ENCODE measurements around the gene STC2.

The STC2 gene

DNA sequence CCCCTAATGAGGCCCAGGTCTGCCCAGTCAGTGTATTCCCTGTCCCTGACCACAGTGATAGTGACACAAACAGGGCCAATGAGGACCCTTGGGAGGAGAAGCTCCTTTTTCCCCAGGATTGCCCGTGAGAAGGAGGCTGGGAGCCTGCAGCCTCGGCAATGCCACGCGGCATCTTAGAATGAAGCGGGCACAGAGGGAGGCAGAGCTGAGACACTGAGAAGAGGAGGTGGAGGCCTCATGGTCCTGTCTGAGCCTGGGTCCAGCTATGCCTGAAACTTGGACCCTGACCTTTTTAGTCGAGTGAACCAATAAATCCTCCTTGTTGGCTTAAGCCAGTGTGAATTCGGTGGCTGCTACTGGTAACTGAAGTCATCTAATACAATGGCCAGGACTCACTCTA, 28.4 kb downstream of the STC2 start:
- H3K4me3 ChIP-seq (ENCODE audit: low read depth, low read length): no peak overlapping the region
- TF ChIP-seq, protein P1, sequence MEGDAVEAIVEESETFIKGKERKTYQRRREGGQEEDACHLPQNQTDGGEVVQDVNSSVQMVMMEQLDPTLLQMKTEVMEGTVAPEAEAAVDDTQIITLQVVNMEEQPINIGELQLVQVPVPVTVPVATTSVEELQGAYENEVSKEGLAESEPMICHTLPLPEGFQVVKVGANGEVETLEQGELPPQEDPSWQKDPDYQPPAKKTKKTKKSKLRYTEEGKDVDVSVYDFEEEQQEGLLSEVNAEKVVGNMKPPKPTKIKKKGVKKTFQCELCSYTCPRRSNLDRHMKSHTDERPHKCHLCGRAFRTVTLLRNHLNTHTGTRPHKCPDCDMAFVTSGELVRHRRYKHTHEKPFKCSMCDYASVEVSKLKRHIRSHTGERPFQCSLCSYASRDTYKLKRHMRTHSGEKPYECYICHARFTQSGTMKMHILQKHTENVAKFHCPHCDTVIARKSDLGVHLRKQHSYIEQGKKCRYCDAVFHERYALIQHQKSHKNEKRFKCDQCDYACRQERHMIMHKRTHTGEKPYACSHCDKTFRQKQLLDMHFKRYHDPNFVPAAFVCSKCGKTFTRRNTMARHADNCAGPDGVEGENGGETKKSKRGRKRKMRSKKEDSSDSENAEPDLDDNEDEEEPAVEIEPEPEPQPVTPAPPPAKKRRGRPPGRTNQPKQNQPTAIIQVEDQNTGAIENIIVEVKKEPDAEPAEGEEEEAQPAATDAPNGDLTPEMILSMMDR (IDR thresholded peaks at IDR 0.05; ENCODE audit: borderline replicate concordance, insufficient read depth, low read depth, low read length): no peak

DNA sequence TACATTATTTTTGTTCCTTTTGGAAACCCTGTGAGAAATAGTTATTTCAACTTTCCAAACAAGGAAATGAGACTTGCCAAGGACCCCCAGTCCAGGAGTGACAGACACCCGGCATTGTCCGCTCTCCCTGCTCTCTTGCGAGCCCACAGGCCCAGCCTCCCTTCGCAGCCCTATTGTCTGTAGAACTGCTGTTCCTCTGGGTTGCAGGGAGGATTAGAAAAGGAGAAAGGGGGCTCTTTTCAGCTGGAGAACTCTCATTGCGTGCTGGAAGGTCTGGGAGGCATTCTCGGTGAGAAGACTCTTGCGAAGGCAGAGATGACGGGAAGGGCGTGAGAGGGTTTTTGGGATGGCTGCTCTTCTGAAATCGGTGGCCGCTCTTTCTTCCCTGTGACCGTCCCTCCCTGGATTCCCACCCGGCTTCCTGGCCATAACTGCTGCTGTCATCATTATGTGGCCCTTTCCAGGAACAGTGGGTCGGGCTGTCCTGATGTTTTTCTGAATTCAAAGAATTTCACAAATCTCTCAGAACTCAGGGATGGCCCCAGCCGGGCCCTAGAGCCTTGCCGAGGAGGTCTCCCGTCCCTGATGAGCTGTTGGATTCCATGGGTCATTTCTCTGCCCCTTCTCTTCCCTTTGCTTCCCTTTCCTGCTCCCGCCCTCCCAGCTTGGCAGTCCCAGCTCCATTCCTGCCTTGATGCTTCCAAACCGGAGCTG, 29.8 kb downstream of the STC2 start:
- TF ChIP-seq, protein P1 (IDR thresholded peaks at IDR 0.05; ENCODE audit: borderline replicate concordance, insufficient read depth, low read depth, low read length): no peak
- no peak overlapping the region for H3K4me3 ChIP-seq (ENCODE audit: low read depth, low read length)

DNA sequence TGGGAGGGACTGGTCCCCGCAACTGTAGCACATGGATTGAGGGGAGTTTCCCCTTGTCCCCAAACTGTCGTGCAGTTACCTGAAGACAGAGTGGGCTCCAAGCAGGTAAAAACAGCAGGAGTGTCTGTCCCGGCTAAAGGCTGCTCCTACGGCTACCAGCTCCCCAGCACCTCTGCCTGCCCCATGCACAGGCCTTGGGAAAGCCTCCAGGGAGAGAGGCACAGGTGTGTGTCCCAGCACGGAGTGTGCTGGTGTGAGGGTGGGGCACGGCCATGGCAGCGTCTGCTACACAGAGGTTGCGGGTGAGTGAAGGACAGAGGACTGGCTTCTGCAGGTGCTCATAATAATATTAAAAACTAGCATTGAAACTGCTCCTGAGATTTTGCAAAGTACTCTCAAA, 30.4 kb downstream of the STC2 start:
- TF ChIP-seq, protein P1 (IDR thresholded peaks at IDR 0.05; ENCODE audit: borderline replicate concordance, insufficient read depth, low read depth, low read length): no peak
- no peak overlapping the region for H3K4me3 ChIP-seq (ENCODE audit: low read depth, low read length)

DNA sequence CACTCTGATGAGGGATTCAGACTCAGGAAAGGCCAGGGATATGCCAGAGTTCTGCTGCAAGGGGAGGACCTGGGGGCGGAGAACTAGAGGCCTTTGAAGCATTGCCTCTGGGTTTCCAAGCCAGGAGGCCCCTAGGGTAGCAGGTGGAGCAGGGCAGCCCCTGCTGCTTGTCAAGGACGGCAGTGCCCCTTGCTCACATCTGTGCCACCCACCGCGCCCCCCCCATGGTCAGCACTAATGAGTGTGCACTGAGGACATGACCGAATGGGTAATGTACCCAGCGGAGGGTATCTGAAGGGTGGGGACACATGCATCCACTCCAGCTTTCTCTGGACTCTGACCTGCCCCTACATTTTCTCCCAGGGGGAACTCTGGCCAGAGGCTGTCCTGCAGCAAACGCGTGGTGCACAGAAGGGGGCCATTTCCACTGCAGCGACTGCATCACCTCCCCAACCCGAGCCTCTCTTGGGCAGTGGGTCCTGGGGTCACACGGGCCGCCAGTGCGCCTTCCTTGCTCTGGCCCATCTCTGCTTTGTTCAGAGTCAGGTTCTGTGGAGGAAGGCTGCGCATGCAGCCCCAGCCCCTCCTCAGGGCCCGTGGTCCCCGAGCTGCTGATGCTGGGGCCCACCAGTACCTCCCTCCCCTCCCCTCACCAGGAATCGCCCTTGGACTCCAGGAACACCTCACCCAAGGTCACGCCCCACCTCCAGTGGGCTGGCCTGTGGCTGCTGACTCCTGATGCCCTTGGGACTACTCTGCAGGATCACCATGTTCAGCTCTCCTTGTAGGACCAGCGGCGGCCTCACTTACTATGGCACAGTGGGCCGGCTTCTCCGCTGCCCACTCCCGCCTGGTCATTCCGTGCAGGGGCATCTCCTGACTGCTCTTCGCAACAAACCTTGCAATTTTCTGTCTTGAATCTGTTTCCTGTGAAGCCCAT, 31.2 kb downstream of the STC2 start:
- TF ChIP-seq, protein P1 (IDR thresholded peaks at IDR 0.05; ENCODE audit: borderline replicate concordance, insufficient read depth, low read depth, low read length): no peak
- H3K4me3 ChIP-seq (ENCODE audit: low read depth, low read length): no peak overlapping the region

DNA sequence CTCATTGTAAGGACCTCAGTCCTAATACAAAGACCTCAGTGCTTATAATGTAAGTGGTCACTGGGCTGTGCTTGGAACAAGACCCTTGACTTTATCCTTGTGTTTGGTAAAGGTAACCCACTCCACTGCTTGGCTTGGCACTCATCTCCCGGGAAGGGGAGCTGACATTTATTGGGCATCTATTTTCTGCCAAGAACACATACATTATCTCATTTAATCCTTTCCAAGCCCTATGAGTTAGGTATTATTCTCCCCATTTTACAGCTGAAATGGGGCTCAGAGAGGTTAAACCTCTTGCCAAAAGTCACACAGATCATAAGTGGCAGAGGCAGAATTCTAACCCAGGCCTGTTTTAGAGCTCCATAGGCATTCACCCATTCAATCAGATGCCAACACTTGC, 32.4 kb downstream of the STC2 start:
- H3K4me3 ChIP-seq (ENCODE audit: low read depth, low read length): no peak overlapping the region
- TF ChIP-seq, protein P1 (IDR thresholded peaks at IDR 0.05; ENCODE audit: borderline replicate concordance, insufficient read depth, low read depth, low read length): no peak

DNA sequence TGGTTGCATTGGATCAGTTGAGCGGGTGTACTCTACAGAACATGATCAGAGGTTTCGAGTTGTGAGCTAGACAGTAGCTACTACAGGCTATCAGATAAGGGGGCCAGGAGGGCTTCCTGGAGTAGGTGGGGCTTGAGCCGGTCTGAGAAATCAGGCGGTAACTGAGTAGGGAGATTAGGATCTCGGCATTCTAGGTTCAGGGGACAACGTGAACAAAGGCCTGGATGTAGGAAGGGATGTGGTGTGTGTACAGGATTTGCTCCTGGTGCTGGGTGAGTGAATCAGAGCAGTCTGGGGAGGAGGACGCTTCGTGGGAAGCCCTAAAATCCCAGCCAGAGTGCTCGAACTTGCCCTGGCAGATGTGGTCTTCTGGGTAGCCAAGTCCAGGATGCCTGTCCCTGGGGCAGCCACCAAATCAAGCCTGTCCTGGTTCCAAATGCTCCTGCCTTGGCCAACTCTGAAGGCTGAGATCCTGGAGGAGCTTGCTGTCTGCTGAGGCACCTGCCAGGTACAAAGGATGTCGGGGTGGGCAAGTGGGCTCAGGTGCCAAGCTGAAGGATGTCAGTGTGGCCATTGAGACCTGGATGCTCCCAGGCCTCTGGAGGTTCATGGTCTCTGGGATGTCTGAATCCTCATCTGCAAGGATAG, 33.4 kb downstream of the STC2 start:
- no peak overlapping the region for H3K4me3 ChIP-seq (ENCODE audit: low read depth, low read length)
- TF ChIP-seq, protein P1 (IDR thresholded peaks at IDR 0.05; ENCODE audit: borderline replicate concordance, insufficient read depth, low read depth, low read length): no peak

Data from GM12875 (cell line).